GM12892 (cell line): Measurements from ENCODE around the gene ATG2A.

ENCODE experiments used
- POLR2A ChIP-seq: IDR thresholded peaks from 2 replicates; pipeline ENCODE4 v1.6.1; 2011; ENCODE audit warnings: low read depth, low read length, control low read depth
- POLR2AphosphoS5 ChIP-seq: IDR thresholded peaks from 2 replicates; pipeline ENCODE4 v1.6.1; 2011; ENCODE audit warnings: low read depth, low read length, control low read depth
- TAF1 ChIP-seq: IDR thresholded peaks from 2 replicates; pipeline ENCODE4 v1.6.1; 2011; ENCODE audit warnings: low read depth, mild to moderate bottlenecking, control low read depth, low read length, borderline replicate concordance

DNA sequence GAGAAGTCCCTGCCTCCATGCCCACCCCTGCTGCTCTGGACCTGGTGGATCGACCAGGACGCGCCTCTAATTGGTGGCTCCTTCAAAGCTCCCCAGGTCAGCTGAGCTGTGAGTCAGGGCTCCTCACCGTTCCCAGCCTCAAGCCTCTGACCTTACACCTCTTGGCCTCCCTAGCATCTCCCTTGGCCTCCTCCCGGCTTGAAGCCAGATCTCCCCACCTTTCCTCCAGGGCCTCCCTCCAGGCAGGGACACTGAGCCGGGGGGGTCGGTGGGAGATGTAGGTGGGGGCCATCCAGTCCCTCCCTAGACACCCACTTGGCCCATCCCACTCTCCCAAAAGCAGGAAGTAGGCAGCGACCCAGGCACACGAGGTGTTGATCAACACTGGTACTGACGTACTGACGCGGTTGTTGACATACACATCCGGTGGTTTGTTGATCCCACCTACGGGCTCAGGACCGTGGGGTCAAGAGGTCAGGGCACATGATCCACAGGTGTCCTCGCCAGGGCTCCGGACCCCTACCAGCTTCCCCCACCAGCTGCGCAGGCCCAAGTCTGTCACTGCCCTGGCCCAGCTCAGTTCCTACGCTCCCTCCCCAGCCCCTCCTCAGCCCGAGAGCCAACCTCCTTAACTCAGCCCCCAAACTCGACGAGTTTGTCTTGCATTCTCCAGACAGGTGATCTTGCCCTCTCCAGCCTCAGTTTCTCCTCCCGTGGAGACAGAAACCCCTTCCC, 802 bp downstream of the ATG2A start:
- TF ChIP-seq POLR2AphosphoS5 (no peak), POLR2A (no peak), TAF1 (no peak)
